Stimulated activated CD8-positive, alpha-beta memory T cell treated with anti-CD3 and anti-CD28 coated beads, Interleukin-2, amount 100 ng/mL, for 48 hours (primary cell): ENCODE results near the gene NRBF2.
"Not testable (repeated sequence)": the region's sequence is repeated elsewhere in the genome, so short reads cannot be mapped to it uniquely, and the experiment has no call there.

Experiments used
- DNase-seq, 2 donors: peaks; one replicate each; pipeline ENCODE4 v3.0.0-alpha.2; 2020; ENCODE audit warnings: low read depth in 2 of 2

NRBF2 gene

DNA sequence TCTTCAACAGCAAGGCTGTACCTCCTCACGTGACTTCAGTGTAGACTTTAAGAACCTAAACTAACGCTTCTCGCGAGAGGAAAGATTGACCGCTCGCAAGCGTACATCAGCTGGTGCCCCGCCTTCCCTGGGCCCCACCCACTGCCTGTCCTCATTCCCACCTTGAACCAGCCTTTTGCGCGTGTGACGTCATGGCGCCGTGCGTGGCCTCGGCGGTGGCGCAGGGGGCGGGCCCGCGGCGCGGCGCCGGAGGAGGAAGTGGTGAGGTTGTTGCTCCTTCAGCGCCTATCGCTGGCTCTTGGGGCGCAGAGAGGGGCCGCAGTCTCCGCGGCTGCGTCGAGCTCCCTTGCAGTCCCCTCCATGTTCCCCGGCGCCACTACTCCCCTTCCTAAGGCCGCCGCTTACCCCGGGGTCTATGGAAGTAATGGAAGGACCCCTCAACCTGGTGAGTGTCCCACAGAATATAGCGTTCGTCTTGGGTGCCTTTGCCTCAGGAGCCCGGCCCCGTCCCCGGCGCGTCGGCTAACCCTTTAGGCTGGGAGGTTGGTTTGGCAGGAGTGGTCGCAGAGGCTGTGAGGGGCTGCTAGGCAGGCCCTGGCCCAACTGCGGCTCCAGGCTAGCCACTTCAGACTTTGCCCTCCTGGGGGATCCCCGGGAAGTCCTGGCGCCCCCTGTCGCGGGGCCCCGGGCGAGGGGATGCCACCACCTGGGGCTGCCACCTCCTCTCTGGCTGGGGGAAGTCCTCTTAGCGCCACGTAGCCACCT, at the start of gene NRBF2:
Gene NRBF2, plus strand, starts transcription at position 273 of the 765 bp plus-strand sequence. Its CDS starts 143 bp downstream, at position 416.
- peak; percentile 95 to 97 for DNase-seq

DNA sequence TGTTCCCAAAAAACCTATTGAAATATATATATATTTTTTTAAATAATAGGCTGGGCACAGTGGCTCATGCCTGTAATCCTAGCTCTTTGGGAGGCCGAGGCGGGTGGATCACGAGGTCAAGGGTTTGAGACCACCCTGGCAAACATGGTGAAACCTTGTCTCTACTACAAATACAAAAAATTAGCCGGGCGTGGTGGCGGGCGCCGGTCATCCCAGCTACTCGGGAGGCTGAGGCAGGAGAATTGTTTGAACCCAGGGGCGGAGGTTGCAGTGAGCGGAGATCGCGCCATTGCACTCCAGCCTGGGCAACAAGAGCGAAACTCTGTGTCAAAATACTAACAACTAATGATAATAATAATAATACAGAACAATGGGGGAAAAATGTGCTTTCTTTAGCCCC, 49.7 kb upstream of the NRBF2 start:
- DNase-seq, result not testable (repeated sequence)

DNA sequence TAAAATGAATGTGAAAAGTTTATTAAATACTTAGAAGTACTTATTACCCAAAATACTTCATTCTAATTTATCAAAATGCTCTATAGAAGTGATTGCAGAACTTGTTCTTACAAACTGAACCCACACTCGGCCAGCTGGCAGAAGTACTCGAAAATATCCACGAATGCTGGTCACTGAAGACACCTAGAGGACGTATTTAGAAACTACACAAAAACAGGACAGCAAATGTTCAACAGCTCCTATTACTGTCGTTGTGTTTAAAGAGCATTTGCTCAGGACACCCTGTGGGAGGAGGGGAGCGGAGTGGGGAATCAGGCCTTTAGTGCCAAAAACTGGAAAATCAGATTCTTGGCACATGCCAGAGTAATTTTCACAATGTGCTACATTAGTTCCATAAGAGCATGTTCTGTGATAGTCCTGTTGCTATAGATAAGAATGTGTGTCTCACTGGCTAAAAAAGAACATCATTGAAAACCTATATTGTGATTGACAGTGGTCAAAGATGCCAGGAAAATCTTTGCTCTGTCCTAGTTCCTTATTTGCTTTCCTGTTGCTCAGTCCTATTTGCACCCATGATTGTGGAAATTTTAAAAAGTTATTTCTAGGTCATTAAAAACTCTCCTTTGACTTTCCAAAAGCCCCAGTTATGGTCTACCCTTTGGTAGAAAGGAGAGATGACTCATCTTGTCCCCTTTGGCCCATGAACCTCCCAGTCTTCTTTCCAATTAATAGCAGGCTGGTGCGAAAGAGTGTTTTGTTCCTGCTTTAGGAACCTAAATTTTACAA, 49.0 kb upstream of the NRBF2 start:
- DNase-seq, result peak in 1 of 2 donors; percentile 11

DNA sequence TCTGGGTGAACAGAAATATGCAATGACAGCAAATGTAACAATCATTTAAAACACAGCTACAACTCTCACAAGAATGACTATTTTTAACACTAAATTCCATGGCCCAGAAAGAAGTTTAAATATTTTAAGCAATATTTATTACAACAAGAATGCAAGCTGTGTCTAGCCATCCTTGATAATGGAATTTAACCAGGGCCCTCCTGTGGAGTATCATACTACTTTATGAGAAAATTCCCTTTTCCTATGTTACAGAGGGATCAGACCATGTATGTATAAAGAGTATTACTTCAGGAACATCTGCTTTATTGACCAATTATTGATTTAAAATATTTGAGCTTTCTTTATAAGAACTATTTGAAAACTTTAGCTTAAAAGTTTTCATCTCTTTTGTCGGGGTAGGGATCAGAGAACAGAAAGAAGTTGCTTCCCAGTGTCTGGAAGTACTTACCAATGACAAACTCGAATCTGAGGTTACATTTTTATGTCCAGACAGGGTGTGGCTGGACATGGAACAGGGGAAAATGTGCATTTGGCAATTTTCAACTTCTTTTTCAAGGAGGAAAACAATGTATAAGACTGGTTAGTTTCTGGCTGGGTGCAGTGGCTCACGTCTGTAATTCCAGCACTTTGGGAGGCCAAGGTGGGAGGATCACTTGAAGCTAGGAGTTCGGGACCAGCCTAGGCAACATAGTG, 48.3 kb upstream of the NRBF2 start:
- no peak for DNase-seq

DNA sequence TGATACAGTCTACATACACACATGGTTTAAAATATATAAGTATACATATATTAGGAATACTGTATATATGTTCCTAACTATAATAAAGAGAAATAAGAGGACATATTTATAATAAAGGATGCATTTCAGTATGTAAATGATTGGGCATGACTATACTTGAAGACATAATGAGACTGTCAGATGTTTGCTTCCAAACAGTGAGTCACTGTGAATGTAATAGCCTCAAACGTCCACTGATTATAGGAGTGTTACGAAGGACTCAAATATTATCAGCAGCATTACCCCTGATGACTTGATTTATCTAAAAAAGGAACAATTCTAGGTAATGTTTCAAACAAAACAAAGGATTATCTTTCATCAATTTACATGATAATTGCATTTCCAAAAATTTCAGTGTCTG, 39.9 kb upstream of the NRBF2 start:
- no peak for DNase-seq

DNA sequence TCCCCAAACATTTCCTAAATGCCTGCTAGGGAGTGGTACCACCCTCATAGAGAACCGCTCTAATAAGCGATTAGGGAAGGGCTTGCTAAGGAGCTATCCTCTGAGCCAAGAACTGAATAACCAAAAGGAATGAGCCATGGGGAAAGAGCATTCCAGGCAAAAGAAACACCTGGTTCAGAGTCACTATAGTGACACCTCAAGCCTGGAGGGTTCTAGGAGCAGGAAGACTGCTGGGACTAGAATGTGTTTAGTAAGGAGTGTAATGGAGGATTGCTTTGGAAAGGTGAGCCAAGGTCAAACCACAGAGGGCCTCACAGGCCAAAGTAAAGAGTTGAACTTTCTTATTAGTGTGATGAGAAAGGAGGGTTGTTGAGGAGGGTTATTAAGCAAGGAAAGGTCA, 38.7 kb upstream of the NRBF2 start:
- no peak for DNase-seq

DNA sequence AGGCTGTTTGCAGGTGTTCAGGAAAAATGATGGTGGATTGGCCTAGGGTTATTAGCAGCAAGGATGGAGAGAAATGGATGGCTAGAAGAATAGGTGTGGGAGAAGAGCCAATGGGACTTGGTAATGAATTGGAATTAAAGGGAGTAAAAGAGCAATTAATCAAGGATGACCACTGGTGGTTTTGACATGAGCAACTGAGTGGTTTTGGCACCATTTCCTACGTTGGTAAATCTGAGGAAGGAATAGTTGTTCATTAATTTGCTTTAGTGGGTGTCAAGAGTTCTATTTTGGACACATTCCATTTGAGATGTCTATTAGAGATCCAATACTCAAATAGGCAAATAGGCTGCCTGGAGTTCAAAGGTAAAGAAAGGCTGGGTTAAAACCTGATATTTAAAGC, 38.2 kb upstream of the NRBF2 start:
- no peak for DNase-seq

DNA sequence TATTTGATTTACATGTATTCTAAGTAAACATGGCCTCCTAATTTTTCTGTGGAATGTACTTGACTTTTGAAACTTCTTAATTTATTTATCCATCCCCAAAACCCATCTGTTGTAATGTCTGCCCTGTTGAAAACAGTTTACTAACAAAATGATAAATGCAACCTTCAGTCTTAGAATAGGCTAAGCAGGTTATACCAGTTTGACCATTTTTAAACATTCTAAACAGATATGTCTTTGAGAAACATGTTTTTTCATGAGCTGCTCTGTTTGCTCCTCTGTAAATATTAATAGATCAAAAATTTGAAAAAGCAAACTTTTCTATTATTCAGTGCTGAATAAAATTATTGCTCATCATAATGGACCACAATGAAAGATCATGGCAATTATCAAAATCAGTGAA, 33.4 kb upstream of the NRBF2 start:
- no peak for DNase-seq

DNA sequence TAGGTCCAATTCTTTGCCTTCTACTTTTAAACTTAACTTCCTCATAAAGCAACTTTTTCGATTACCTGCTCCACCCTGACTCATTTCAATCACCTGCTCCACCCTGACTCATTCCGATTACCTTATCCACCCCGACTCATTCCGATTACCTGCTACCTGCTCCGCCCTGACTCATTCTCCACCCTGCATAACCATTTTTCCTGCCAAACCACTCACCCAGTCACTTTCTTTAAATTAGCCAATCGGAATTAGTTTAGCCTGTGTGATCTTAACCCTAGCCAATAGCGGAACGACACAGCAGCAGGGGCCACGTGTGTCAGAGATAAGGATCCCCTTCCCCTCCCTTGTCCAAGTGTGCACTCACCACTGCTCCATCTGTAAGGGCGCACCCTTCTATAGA, 32.0 kb upstream of the NRBF2 start:
- DNase-seq, result not testable (repeated sequence)

DNA sequence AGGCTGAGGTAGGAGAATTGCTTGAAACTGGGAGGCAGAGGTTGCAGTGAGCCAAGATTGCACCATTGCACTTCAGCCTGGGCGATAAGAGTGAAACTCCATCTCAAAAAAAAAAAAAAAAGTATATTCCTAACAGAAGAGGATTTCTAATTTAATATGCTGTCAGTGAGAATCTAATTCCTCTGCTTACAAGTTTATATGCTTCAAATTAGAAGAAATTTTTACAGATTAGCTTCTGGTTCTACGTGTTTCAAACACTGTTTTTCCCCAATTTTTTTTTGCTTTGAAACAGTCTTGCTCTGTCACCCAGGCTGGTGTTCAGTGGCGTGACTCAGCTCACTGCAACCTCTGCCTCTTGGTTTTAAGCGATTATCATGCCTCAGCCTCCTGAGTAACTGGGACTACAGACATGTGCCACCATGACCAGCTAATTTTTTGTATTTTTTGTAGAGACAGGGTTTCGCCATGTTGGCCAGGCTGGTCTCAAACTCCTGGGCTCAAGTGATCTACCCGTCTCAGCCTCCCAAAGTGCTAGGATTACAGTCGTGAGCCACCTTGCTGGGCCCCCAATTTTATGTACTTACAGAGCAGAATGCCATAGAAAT, 30.7 kb upstream of the NRBF2 start:
- peak in 1 of 2 donors; percentile 4 for DNase-seq

DNA sequence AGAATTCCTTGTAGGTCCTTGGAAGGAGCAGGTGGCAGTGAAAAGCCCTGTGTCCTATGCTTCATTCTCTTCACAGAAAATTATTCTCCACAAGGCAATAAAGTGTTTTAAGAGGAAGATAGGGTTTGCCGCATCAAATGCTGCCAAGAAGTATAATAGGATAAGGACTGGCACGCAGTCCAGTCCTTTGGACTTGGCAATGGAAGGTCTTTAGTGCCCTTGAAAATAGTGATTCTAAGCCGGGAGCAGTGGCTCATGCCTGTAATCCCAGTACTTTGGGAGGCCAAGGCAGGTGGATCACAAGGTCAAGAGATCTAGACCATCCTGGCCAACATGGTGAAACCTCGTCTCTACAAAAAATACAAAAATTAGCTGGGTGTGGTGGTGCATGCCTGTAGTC, 29.9 kb upstream of the NRBF2 start:
- DNase-seq, result not testable (repeated sequence)

DNA sequence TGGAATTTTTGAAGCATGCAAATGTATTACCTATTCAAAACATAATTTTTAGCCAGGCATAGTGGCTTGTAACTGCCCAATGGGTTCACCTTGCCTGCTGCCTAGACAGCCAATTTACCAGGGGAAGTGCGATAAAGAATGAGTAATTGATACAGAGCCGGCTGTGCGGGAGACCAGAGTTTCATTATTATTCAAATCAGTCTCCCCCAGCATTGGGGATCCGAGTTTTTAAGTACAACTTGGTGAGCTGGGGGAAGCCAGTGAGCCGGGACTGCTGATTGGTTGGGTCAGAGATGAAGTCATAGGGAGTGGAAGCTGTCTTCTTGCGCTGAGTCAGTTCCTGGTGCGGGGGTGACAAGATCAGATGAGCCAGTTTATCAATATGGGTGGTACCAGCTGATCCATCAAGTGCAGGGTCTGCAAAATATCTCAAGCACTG, 29.1 kb upstream of the NRBF2 start:
- peak; percentile 8 to 48 for DNase-seq

DNA sequence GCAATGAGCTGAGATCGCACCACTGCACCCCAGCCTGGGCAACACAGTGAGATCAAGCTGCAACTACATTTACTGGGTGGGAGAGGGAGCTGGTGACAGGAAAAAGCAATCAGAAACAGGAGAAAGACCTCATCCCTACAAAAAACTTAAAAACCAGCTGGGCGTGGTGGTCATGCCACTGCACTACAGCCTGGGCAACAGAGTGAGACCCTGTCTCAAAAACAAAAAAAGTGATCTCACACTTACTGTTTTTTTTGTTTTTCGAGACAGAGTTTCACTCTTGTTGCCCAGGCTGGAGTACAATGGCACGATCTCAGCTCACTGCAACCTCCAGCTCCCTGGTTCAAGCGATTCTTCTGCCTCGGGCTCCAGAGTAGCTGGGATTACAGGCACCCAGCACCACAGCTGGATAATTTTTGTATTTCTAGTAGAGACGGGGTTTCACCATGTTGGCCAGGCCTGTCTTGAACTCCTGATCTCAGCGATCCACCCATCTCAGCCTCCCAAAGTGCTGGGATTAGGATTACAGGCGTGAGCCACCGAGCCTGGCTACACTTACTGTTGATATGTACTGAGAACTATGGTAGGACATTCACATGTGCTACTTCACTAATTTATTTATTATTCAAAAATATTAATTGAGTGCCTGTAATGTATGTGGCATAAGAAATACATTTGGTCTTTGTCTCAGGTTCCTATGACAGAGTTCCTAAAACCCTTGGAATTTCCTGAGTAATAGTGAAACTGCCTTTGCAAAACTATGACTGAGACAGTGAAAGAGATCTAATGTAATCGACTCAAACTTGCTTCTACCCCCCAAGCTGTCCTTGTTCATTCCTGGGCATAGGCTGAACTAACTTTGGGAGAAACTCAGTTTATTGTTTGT, 27.7 kb upstream of the NRBF2 start:
- DNase-seq, result no peak

DNA sequence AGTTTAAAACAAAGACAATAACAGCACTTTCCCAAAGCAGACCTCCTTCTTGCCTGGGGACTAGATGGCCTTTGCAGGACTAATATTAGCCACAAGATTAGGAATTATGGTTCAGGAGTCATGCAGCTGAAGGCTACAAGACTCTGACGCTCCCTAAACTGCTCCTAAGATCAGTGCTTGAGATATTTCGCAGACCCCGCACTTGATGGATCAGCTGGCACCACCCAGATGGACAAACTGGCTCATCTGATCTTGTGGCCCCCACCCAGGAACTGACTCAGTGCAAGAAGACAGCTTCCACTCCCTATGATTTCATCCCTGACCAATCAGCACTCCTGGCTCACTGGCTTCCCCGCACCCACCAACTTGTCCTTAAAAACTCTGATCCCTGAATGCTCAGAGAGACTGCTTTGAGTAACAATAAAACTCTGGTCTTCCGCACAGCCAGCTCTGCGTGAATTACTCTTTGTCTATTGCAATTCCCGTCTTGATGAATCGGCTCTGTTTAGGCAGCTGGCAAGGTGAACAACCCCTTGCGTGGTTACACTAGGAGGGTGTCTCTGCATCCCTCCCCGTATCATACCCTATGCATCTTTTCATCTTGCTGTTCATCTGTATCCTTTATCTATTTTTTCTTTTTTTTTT, 26.9 kb upstream of the NRBF2 start:
- no peak for DNase-seq

DNA sequence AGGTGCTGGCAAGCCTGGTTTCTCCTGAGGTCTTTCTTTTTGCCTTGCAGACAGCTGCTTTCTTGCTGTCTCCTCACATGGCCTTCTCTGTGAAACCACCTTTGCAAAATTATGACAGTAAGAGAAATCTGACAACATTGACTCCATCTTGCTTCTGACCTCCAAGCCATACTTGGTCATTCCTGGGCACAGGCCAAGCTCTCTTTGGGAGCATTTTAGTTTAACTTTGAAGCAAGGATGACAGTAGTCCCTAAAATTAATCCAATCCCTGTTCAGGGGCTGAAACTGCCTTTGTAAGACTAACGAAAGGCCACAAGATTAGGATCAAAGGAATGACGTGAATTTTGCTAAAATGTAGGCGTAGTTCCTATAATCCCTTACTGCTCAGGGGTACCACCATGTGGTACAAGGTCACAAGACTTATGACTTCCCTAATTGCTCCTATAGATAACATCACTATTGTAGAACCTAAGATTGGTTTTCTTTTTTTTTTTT, 25.1 kb upstream of the NRBF2 start:
- no peak for DNase-seq

DNA sequence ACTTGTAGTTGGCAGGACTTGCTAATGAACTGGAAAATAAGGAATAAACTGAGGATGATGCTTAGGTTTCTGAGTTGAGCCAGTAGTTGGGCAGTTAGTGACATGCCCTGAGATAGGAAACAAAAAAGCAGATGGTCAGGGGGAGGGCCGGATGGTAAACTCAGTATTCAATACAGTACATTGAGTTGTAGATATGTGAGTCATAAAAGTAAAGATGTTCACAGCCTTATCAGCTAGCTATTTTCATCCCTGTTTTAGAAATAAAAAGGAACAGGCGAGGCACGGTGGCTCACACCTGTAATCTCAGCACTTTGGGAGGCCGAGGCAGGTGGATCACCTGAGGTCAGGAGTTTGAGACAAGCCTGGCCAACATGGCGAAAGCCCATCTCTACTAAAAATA, 22.2 kb upstream of the NRBF2 start:
- DNase-seq, result no peak

DNA sequence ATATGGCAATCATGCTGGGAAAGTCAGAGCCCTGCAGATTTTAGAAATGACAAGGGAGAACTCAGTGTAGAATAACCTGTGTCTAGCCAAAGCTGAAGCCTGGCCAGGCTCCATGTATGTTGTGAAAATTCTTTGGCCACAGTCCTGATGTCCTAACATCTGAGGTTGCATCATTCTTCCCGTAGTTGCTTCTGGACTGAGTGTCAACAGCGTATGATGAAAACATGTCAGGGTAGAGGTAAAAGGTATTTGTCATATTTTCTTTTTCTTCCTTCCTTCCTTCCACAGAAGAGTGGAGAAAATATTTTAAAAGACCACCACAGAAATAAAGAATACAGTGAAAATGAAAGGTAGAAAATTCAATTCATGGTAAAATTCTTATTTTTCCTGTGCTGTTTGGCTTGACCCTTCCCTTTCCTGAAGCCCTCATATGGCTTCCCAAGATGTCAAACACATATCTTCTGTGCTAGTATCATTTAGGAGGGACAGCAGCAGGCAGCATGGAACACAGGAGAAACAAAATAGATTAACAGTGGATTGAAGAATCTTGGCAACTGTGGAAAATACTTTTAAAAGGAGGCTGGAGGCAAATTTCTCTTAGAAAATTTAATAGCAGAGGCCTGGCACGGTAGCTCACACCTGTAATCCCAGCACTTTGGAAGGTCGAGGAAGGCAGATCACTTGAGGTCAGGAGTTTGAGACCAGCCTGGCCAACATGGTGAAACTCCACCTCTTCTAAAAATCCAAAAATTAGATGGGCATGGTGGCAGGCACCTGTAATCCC, 18.9 kb upstream of the NRBF2 start:
- DNase-seq, result no peak

DNA sequence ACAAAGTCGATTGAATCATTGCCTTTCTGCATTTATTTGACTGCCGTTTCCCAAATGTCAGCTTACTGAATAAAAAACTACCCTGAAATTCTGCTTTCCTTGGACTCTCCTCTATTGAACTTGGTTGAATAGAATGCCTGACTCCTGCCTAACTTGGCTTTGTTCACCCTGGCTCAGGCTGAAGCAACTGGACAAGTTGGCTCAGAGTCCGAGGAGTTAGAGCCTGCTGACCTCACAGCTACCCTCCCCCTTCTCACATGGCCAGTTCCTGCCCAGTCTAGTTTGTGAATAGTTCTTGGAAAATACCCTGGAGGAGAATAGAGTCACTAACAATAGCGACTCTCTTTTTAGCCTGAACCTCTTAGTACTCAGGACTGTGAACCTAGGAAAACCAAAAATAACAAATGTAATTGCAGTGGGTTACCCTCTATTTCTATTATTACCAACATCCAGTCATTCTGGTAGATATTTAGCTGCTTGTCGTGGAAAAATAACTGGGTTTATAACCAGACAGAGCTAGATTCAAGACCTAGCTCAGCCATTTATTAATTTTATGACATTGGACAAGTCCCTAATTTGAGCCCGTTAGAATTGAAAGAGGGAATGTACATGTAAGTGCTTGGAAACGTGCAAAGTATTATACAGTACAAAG, 17.3 kb upstream of the NRBF2 start:
- DNase-seq, result no peak

DNA sequence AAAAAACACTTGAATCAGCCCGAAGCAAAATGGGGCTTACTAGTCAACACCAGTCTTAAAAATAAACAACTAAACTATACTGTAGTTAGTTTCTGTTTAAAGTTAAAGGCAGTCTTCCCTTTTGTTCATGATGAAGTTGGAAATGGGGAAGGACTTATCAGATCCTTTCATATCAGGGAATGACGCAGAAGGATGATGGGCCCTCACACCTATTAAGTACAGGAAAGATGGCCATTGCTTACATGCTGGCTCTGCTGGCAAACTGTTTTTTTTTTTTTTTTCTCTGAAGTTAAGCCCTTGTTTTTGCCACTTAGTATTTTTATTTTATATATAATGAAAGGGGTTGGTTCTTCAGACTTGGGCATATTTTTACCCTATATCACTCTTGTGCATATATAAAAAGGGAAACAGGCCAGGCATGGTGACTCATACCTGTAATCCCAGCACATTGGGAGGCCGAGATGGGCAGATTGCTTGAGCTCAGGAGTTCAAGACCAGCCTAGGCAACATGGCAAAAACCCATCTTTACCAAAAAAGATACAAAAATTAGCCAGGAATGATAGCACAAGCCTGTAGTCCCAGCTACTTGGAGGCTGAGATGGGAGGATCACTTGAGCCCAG, 16.6 kb upstream of the NRBF2 start:
- no peak for DNase-seq
